Subcutaneous adipose tissue (tissue), 4 donors: ENCODE measurements around the gene SLC35A4. TPM values are rescaled to one million over a fixed set of nuclear protein-coding genes. Genes with fewer than 3 reads are reported as not detected.

Experiments used
- total RNA-seq, 4 donors: library from RNA; depleted of rRNA; stranded (reverse); fragments of >200 nt; gene quantifications; one replicate each; pipeline ENCODE4 v1.1.0, GENCODE V29; 2016
- TF ChIP-seq, protein P1 (sequence below): fragments of 450-650 bp; IDR thresholded peaks from one replicate; pipeline ENCODE4 v1.5.1; 2016; ENCODE audit warnings: low read depth, mild to moderate bottlenecking, control low read depth, antibody characterized with exemption, moderate library complexity

The SLC35A4 gene
- total RNA-seq, 4 donors from 2014 or later = 21.1 to 32.2 (median 25.4) TPM

DNA sequence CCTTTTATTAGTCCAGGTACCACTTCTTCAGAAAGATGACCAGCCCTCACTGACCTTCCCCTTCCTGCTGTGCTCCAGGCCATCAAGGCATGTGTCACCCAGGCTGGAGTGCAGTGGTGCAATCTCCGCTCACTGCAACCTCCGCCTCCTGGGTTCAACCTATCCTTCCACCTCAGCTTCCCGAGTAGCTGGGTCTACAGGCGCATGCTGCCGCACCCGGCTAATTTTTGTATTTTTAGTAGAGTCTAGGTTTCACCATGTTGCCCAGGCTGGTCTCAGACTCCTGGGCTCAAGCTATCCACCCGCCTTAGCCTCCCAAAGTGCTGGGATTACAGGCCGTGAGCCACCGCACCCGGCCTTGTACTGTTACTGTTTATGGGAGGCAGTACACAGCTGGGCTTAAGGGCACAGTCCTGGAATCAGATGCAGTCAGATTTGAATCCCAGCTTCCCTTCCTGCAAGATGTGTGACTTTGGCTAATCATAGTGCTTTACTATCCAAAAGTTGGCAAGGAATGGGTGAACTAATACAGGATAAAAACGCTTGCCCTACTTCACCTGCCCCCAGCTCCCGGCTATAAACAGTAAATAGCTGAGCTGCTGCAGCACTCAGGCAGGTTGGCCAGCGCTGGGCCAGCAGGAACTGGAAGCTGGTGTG, 17.6 kb upstream of the SLC35A4 start:
- TF ChIP-seq, protein P1, sequence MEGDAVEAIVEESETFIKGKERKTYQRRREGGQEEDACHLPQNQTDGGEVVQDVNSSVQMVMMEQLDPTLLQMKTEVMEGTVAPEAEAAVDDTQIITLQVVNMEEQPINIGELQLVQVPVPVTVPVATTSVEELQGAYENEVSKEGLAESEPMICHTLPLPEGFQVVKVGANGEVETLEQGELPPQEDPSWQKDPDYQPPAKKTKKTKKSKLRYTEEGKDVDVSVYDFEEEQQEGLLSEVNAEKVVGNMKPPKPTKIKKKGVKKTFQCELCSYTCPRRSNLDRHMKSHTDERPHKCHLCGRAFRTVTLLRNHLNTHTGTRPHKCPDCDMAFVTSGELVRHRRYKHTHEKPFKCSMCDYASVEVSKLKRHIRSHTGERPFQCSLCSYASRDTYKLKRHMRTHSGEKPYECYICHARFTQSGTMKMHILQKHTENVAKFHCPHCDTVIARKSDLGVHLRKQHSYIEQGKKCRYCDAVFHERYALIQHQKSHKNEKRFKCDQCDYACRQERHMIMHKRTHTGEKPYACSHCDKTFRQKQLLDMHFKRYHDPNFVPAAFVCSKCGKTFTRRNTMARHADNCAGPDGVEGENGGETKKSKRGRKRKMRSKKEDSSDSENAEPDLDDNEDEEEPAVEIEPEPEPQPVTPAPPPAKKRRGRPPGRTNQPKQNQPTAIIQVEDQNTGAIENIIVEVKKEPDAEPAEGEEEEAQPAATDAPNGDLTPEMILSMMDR = no peak

DNA sequence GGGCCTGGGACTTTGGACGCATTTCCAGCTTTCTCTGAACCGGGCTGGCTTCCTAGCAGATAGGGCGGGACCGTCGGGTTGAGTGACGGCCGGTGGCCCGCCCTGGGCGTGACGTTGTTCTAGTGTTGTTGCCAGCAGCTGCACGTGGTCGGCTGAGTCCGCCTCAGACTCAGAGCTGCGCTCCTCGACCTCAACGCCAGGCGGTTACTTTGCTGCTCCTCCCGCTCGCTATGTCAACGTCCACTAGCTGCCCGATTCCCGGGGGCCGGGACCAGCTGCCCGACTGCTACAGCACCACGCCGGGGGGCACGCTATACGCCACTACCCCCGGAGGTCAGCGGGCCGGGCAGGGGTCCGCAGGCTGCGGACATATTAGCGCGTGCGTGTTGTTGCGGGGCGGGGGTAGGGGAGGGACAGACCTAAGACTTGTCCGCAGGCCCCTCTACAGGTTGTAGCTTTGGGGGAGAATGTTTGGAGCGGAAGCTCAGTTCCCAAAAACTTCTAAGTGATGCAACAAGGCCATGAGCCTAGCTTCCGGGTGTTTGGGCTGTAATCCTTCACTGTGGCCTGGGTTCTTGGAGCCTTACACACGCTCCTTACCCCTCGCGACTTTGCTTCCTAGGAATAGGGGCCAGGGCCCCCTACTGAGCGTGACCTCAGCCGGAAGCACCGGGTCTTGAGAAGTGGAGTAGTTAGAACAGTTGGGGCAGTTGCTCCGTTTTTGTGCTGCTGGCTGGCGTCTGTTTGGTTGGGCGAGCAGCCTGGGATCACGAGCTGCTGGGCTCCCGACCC, 16.9 kb upstream of the SLC35A4 start, which contains the start of gene EIF4EBP3:
EIF4EBP3 (plus strand) TSS at position 155 of the 792 bp plus-strand sequence; CDS start at position 231, 76 bp downstream.
- TF ChIP-seq, protein P1 = no peak

DNA sequence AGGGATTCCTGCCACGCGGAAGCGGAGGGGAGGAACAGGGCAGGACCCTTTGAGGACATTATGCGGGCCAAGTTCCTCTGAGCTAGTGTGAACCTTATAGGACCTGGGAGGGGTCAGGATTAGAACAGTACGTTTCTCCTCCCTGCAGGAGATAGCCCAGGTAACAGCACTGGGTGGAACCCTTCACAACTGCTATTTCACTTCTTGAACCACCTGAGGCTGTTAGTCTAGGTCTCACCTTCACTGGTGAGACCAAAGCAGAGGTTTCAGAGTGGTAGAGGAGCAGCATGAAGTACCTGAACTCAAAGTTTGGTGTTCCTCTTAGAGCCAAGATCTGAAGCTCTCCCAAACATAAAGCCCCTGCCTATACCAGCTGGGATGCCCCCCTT, 16.3 kb upstream of the SLC35A4 start:
- TF ChIP-seq, protein P1 = no peak

DNA sequence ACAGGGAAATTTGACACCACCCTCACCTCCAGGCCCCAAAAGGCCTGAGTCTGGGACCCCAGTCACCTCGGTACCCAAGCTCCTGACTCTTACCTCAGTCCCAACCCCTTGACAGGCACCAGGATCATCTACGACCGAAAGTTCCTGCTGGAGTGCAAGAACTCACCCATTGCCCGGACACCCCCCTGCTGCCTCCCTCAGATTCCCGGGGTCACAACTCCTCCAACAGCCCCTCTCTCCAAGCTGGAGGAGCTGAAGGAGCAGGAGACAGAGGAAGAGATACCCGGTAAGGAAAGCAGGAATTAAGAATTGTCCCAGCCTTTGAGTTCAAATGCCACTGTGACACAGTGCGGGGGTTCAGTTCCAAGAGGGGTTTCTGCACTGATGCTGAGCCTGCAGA, 15.8 kb upstream of the SLC35A4 start:
- TF ChIP-seq, protein P1 = no peak

DNA sequence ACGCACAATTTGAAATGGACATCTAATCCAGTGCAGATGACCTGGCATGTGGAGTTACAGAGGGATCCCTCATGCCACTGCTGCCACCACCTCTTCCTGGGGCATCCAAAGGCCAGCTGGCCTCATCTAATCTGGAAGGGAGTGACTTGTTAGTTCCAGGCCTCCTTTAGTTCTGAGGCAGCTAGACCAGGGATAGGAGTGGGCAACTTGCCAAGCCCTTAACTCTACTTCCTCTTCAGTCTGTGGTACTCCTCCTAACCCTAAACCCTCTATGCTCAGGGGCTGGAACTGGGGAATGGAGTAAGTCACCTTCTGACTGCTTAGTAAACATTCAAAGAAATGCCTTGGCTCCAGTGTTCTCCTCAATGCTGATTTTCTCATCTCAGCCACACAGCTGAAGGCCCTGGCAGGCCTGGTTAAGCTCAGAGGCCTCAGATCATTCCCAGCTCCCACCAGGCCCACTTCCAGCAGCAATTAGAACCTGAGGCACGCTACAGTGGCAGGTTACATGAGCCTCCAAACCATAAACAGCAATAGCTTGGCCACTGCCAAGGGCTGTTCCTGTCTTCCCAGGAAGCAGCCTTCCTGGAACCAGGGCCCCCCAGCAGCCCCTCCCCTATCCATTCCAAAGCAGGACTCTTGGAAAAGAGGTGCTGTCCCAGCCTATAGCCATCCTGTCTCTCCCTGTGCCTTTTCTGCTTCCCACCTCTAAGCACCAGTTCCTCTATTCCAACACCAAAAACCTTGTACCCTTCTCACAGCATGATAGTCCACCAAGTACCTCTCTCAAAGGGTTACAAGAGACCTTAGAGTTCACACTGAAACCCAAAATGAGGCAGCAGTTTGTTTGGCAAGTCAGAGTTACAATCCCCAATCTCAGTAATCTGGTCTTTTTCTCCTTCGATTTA, 15.1 kb upstream of the SLC35A4 start:
- TF ChIP-seq, protein P1 = no peak

DNA sequence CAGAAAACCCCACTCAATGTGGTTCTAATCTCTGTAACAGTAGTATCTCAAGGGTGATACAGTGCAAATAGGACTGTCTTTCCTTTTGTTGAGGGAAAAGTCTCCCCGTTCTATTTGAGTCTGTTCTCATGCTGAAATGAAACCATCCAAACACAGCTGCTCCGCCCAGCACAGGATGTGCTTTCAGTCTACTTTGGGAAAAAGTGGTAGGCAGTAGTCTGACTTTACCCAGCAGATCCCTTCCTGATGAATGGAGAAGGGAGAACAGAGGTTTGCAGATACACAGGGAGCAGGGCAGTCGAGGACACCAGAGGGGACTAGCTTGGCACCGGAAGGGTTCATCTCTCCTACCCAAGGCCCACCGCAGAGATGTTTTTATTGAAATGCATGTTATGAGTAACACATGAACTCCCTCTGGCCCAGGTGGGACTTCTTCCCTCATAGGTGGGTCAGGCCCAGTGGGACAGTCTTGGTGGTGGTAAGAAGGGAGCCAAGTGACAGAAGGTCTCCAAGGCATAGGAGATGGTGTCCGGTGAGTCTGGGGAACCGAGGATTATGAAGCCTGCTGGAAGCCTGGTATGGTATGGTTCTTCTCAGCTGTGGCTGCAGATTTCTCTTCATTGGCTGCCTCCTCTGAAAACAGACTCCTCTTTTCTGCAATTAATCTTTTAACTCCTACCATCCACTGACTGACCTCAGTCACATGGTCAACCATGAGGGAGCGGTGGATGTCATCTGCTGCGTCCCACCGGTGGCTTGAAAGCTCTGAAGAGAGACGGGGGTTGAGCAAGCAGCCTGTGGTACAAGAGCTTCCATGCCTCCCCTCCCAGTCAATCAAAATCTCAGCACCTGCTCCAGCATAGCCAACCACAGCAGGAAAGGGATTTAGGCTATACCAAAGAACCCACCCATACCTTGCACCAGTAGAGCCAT, 14.2 kb upstream of the SLC35A4 start:
- TF ChIP-seq, protein P1 = no peak
